A172 (cell line): Measurements from ENCODE around the gene JMJD8. TPM values are rescaled to one million over a fixed set of nuclear protein-coding genes. Genes with fewer than 3 reads are reported as not detected.

Experiments
- DNase-seq: peaks from one replicate; pipeline ENCODE4 v3.0.0-alpha.2; 2015; ENCODE audit warnings: low spot score
- total RNA-seq: library from RNA; depleted of rRNA; stranded (reverse); fragments of >200 nt; shearing (Covaris generic); gene quantifications from 2 replicates; pipeline ENCODE4 v1.2.3, GENCODE V29; 2014

Gene JMJD8
- total RNA-seq, 1 experiment from 2014 or later = 1.6 TPM

DNA sequence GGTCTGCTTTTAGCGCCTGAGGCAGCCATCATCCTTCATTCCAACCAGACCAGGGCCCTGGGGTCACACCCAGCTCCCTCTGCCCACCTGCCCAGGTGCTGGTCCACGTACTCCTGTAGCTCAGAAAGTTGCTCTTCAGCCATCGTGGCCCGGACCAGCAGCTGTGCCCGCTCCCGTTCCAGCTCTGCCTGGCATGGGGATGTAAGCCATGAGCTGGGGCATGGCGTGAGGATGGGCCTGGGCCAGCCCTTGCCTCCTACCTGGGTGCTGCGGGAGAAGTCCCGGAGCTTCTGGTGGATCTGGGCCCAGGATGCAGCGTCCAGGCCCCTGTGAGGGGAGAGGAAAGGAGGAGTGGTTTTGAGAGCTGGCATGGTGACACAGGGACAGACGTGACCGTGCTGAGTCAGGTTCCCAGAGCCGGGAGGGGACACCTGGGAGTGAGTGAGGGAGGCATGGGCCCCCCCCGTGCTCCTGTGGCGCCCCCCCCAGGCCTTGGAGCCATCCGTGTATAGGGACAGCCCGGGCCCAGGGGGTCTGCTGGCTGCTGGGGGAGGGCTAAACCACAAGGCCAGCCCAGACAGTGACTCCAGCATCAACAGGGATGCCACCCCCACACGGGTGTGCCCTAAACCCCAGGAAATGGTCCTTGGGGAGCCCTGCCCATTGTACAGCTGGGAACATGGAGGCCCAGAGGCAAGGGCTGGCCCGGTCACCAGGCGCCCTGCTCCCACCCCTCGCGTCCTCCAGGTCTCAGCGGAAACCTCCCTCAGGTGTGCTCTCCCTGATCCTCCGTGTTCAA lies 38.9 kb upstream of the JMJD8 start:
- DNase-seq = no peak

DNA sequence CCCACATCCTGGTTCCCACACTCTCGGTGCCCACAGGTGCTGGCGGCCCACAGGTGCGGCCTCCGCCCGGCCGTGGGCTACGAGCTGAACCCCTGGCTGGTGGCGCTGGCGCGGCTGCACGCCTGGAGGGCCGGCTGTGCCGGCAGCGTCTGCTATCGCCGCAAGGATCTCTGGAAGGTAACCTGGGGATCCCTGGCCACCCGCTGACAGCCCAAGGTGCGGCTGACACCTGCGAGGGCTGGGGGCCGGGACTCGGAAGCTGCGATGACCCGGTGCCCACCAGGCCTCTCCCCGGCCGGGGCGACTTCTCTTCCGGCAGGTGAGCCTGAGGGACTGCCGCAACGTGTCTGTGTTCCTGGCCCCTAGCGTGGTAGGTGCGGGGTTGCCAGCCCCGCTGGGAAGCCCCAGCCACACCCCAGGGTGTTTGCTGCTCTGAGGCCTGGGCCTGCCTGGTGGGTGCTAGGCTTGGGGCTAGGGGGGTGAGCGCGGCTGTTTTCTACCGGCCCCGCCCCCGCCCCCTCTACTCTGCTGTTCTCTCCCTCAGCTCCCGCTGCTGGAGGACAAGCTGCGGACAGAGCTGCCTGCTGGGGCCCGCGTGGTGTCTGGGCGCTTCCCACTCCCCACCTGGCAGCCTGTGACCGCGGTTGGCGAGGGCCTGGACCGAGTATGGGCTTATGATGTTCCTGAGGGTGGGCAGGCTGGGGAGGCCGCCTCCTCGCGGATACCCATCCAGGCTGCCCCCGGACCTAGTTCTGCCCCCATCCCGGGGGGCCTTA lies 37.8 kb upstream of the JMJD8 start:
- no peak for DNase-seq

DNA sequence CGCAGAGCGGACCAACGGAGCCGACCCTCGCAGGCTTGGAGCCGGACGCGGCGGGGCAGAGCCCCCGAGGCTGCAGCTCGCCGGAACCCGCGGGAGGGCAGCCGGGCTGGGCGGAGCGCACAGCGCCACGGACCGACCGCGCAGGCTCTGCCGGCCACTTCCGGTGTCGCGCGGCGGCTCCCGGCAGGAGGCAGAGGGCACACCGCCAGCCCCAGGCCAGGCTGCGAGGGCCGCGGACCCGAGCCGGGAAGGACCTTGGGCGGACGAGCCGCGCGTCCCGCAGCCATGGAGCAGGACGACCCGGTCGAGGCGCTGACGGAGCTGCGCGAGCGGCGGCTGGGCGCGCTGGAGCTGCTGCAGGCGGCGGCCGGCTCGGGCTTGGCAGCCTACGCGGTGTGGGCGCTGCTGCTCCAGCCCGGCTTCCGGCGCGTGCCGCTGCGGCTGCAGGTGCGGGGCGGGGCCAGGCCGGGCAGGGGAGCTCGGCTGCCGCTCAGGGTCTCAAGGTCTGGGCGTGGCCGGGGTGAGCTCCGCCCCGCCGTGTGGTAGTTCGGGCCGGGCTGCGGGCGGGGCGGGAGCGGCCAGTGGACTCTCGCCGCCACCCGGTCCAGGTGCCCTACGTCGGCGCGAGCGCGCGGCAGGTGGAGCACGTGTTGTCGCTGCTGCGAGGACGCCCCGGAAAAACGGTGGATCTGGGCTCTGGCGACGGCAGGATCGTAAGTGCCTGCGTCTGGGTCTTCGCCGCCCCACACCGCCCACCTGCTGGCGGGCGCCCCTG lies 37.0 kb upstream of the JMJD8 start, which contains the start of gene ANTKMT:
TSS of gene ANTKMT (plus strand) at position 157 of the 775 bp plus-strand sequence. CDS start at position 286, 129 bp downstream.
- peak; percentile 70 for DNase-seq

DNA sequence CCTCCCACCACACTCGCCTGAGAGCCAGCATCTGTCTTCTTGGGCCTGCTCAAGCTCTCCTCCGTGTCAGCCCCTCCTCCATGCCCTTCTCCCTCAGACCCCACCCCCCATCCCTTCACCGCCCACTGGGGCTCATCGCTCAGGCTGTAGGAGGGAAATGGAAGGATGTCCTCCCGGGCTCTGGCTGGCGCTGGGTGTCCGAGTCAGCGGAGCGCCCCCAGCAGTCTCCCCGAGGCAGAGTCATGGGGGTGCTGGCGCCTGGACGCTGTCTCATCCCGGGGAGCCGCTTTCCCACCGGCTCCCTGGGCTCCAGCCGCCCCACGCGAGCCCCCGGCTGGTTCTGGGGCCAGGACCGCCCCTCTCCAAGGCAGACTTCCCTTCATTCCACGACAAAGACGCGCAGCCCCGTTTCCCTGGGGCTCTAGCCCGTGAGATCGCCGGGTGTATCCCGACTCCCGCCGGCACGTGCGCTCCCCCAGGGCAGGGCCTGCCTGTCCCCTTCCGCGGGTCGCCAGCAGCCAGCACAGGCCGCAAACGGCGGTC lies 36.4 kb upstream of the JMJD8 start:
- peak; percentile 74 for DNase-seq

DNA sequence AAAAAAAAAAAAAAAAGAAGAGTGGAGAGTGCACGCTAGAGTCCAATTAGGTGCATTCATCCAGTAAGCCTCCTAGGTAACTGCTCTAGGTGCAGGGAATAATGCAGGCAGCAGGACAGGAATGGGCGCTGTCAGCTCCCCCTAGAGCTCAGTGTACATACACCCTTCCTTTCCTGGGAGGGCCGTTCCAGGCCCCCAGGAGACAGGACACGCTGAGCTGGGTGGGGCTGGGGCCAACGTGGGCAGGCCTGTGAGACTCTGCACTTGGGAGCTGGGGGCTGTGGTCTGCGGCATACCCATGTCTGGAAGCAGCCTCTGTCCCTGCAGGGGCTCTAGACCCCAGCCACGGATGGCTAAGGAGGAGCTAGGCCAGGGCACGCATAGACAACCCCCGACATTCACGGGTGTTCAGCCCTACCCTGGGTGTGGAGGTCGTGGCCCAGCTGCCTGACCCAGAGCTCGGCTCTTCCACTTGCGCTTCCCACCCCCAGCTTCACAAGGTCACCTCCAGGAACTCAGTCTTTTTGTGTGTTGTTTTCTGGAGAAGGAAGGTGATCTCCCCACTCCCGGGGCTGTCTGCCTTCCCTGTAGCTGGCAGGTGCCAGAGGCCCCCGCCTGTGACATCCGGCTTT lies 35.8 kb upstream of the JMJD8 start:
- peak; percentile 61 for DNase-seq

DNA sequence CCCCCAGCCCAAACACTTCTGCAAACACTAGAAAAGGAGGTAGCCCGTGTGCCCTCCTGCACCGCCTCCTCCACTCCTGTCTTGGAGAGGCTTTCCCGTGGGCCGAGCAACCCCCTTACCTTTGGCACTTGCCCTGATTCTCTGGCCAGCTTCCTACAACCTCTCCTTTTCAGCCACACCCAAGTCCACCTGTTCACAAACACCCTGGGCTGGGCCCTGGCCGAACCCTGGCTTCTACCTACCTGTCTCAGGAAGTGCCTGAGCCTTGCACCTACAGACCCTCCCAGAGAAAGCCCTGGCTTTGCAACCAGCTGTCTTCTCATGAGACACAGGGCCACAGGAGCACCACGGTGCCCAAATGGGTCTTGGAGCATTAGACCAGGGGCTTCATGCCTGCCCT lies 34.8 kb upstream of the JMJD8 start:
- no peak for DNase-seq

DNA sequence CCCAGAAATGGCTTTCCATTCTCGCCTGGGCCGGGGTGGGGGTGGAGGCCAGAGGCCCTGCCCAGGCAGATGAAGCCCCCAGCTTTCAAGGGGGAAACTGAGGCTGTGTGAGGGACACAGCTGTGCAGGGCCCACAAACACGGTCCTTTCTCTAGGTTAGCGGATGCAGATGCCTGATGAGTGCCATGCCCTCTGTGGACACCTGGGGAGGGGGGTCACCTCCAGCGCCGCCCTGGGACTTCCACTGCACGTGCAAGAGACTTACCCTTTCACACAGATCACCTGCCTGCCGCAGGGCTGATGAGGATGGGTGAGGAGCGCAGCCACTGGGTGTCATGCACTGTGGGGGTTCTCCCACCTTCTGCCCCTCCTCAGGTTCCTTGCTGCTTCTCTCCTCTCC lies 34.3 kb upstream of the JMJD8 start:
- no peak for DNase-seq

DNA sequence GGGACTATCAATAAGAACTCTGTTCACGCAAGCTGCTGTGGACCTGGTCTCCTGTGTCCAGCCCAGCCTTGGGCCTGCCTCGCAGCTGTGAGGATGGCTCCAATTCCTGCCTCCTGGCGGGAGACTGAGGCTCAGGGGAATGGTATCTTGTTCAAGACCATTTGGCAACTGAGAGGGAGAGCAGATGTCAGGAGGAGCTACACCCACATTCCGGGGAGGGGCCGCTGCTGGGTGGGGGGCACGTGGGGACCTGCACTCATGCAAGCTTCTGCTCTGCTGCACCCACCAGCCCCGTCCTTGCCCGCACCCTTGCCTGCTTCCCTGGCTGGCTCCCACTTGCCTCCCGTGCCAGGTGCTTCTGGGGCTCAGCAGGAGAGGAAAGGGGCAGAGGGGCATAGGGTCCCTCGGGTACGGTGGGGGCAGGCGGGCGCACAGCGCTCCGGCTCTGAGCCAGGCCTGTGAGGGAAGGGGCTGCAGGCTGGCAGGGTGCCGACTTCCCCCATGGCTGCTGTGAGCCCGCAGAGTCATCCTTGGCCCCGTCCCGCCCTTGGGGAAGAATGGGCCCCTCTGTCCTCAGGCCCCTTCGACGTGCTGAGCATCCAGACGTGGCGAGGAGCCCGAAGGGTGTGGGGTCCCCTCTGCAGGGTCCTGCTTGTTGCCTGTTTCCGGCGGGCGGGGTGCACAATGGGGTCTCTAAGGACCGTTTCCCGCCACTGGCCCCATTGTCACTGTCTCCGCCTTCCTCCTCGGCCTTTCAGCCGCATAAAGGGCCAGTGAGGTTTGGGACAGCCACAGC lies 33.5 kb upstream of the JMJD8 start:
- DNase-seq = no peak

DNA sequence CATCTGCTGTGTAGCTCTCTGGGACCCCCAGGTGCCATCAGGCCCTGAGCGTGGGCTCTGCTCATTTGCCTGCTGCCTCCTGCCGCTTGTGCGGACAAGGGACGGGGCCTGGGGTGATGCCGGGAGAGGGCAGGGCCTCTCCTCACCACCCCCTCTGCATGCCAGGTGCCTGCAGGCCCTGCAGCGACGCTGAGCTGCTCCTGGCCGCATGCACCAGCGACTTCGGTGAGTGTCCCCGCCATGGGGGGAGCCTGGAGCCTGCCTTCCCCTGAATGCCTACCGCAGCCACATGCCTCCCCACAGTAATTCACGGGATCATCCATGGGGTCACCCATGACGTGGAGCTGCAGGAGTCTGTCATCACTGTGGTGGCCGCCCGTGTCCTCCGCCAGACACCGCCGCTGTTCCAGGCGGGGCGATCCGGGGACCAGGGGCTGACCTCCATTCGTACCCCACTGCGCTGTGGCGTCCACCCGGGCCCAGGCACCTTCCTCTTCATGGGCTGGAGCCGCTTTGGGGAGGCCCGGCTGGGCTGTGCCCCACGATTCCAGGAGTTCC lies 32.7 kb upstream of the JMJD8 start:
- no peak for DNase-seq

DNA sequence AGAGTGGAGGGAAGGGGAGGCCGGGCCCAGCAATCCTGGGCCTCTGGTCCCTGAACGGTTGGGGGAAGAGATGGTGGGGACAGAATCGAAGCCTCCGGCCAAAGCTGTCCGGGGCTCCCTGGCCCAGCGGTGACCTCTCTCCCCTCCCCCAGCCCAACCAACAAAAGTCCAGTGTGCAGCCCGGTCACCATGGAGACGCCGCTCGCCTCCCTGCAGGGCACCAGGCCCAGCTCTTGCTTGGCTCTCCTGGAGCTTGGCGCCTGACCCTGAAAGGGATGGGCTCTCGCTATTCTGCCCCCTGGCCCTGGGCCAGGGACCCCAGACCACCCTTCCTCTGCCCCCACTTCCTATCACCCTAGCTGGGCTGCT lies 32.0 kb upstream of the JMJD8 start:
- no peak for DNase-seq

DNA sequence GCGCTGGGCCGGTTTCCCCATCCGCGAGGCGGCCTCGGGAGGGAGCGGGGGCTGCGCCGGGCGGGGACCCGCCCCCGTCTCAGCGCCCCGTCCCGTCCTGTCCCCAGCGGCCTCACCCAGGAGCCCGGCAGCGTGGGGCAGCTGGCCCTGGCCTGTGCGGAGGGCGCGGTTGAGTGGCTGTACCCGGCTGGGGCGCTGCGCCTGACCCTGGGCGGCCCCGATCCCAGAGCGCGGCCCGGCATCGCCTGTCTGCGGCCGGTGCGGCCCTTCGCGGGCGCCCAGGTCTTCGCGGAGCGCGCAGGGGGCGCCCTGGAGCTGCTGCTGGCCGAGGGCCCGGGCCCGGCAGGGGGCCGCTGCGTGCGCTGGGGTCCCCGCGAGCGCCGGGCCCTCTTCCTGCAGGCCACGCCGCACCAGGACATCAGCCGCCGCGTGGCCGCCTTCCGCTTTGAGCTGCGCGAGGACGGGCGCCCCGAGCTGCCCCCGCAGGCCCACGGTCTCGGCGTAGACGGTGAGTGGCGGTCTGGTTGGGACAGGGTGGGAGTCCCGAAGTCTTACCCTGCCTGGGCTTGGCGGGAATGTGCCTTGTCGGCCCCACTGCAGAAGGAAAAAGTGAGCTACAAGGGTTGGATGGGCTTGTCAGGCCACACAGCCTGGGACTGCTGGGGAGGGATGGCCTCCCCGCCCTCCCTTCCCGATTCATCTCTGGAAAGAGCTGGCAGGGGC lies 31.5 kb upstream of the JMJD8 start:
- no peak for DNase-seq

DNA sequence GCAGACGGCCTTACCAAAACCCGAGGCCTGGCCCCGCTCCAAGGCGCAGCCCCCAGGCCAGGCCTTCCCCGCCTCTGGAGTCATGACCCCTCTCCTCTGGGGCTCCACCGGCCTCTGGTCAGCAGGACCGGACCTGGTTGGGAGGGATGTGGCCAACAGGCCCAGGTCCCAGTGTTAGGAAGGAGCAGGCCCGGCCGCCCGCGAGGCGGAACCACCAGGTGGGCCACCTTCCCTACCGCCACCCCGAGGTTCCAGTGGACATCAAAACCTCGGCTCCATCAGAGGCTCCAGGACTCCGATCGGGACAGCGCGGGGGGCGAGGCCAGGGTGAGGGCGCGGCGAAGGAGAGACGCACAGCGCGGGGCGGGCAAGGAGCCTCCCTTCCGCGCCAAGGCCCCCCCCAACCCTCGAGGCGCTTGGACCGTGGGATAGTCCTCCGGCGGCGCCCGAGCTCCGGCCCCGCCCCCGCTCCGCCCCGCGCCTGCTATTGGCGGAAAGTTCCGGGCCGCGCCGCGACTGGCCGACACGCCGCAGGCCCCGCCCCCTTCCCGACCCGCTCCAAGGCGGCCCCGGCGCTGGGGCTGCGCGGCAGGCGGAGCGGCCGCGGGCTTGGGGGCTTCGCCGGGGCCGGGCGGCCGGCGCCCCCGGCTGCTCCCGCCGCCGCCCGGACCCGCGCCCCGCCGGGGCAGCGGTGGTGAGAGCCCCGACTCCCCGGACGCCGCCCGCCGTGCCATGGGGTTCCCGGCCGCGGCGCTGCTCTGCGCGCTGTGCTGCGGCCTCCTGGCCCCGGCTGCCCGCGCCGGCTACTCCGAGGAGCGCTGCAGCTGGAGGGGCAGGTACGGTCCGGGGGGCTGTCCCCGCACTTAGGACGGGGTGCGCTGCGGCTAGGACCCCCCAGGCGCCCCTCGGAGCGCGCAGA lies 30.7 kb upstream of the JMJD8 start, which contains the start of gene METRN:
TSS of gene METRN (plus strand) at position 561 of the 919 bp plus-strand sequence. CDS start at position 733, 172 bp downstream.
- peak; percentile 79 for DNase-seq

DNA sequence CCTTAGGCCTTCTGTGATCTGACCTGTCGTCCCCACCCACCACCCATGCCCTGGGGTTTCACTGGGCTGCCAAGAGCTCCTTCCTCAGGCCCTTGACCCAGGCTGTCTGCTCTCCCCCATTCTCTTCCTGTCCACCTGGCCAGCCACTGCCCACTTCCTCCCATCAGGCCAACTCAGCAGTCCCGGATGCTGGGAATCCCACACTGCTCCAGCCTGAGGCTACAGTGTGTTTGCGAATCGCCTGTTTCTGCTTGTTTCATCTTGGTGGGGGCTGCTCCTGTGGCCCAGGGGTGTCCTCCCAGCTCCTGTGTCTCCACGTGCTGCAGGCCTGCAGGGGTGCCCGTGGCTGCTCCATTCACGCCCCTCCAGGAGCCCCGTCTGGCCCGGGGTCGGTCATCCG lies 29.9 kb upstream of the JMJD8 start:
- peak; percentile 65 for DNase-seq

DNA sequence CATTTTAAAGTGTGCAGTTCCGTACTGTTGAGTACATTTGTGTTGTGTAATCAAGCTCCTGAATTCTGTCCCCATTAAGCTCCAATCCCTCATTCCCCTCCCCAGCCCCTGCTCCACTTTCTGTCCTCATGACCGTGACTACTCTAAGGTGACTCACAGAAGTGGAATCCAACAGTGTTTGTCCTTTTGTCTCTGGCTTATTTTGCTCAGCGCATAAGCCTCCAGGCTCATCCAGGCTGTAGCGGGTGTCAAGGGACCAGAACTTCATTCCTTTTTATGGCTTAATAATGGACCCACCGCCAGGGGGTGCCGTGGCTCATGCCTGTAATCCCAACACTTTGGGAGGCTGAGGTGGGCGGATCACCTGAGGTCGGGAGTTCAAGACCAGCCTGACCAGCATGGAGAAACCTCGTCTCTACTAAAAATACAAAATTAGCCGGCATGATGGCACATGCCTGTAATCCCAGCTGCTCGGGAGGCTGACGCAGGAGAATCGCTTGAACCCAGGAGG lies 28.7 kb upstream of the JMJD8 start:
- peak; percentile 99 for DNase-seq

DNA sequence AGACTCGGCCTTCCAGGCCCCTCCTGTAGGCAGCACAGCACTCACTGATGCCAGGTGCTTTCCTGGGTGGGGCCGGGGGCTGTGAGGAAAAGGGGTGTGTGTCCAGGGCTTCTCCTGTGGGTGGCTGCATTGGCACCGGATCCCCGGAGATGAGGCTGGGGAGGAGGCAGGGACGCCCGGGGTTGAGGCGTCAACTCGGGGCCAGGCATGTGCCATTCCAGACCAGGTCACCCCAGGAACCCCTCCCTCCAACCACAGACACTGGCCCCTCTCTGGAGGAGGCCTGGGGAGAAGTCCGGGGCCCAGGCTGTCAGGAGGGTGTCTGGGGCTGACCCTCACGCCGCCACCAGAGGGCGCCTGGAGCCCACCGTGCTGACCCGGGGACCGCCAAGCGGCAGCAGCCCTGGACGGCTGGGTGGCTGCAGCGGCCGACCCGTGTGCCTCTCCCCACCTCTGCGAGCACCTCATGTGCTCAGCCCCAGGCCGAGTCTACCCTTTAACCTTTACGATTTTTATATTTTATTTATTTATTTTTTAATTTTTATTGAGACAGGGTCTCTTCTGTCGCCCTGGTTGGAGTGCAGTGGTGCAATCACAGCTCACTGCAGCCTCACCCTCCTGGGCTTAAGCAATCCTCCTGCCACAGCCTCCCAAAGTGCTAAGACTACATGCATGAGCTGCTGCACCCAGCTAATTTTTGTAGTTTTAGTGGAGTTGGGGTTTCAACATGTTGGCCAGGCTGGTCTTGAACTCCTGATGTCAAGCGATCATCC lies 27.6 kb upstream of the JMJD8 start:
- DNase-seq = peak; percentile 79

DNA sequence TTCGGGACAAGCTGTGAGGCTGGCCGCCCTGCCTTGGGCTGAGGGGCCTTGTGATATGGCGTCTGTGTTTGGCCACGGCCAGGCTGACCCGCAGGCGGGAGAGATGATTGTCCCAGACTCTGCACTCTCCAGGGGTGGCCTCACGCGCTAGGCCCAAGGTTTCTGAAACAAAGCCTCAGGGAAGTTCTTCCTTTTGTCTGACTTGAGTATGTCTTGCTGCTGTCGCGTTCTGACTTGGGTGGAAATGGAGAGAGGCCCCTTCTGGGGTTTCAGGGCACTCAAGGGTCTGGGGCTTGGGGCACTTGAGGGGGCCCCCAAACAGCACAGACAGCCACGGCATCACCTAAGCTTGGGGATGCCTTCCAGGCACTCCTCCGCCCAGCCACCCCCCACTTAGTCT lies 26.9 kb upstream of the JMJD8 start:
- no peak for DNase-seq

DNA sequence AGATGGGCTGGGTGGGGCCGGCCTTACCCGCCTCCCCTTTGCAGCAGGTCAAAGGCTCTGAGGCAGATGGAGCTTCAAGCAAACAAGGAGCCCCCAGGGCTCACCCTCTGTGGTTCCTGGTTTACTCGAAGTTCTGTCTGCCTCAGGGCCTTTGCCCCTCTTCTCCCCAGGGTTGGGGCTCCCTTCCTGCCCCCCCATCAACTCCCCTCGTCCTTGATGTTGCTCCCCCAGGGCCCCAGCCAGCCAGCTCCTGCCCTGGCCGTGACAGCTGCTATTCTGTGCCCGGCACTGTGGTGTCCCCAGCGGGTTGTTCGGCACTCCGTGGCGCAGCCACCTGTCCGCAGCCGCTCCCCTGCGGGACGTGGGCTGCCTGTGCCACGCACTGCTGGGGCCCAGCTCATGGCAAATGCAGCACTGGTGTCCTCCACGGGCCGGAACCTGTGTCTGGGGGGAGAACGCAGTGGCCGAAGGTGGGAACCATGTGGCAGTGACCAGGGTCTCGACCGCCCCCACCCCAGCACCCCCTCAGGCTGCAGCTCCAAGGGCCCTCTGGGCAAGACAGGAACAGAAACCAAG lies 26.5 kb upstream of the JMJD8 start:
- no peak for DNase-seq
